GM12878 (cell line): ENCODE data around the gene PRPF31. TPM values are rescaled to one million over a fixed set of nuclear protein-coding genes. Genes with fewer than 3 reads are reported as not detected.

Experiments used
- ATAC-seq: fragments of 200-7000 bp; cut with Tn5 transposase; 3 replicates; pipeline ENCODE4 v1.9.1; 2020; ENCODE audit warnings: mild to moderate bottlenecking, moderate library complexity
- BruUV-seq: library from RNA; stranded (reverse); fragments of 400-500 nt; replicated peaks from 2 replicates; lab custom pipeline; 2021; lab: Mats Ljungman, UMichigan
- CTCF ChIA-PET: fragments of 300-600 bp; sonication (Branson Sonifier 250); formaldehyde crosslinking; extraction: SDS; loops from one replicate; lab custom pipeline; 2021; ENCODE audit warnings: inconsistent platforms; lab: Yijun Ruan, JAX
- POLR2A ChIA-PET: fragments of 350-600 bp; formaldehyde crosslinking; extraction: SDS; loops from one replicate; lab custom pipeline; 2021; ENCODE audit warnings: inconsistent platforms; lab: Charles Lee
- RAD21 ChIA-PET: fragments of 300-600 bp; sonication (Branson Sonifier 250); formaldehyde crosslinking; loops from one replicate; lab custom pipeline; 2023; ENCODE audit warnings: antibody characterized with exemption; ENCODE audit not compliant: unreplicated experiment; lab: Charles Lee
- SMC1A ChIA-PET: fragments of 300-600 bp; sonication (Branson Sonifier 250); formaldehyde crosslinking; loops from one replicate; lab custom pipeline; 2023; ENCODE audit not compliant: unreplicated experiment, uncharacterized antibody; lab: Charles Lee
- DNase-seq: peaks from one replicate; pipeline ENCODE4 v3.0.0-alpha.2; 2011; ENCODE audit warnings: low read depth, low spot score
- FAIRE-seq: peaks from 3 replicates; lab custom pipeline; 2011; peaks lifted over from hg19 to GRCh38; lab: Jason Lieb, UNC
- H2AFZ ChIP-seq: 2 replicates; pipeline ENCODE4 v1.6.0; 2011; ENCODE audit warnings: low read depth, low read length, control low read depth; ENCODE audit not compliant: control insufficient read depth
- H3K27ac ChIP-seq: 2 replicates; pipeline ENCODE4 v1.5.1; 2011; ENCODE audit warnings: control low read depth; ENCODE audit not compliant: control insufficient read depth, insufficient read depth
- H3K27me3 ChIP-seq, 2 experiments: replicated peaks in 1 of 2; 2 replicates each; pipeline versions ENCODE4 v1.6.0 to v1.6.1; 2011; ENCODE audit warnings: low read length in 1 of 2; ENCODE audit not compliant: control insufficient read depth in 2 of 2, insufficient read depth in 2 of 2
- H3K36me3 ChIP-seq, 2 experiments: 2 replicates each; pipeline ENCODE4 v1.5.1; 2011; ENCODE audit warnings: low read length in 1 of 2; ENCODE audit not compliant: control insufficient read depth in 2 of 2, insufficient read depth in 2 of 2
- H3K4me1 ChIP-seq: 2 replicates; pipeline ENCODE4 v1.6.1; 2011; ENCODE audit warnings: mild to moderate bottlenecking, low read length, moderate library complexity, mixed read lengths; ENCODE audit not compliant: control insufficient read depth, insufficient read depth
- H3K4me2 ChIP-seq: 2 replicates; pipeline ENCODE4 v1.6.0; 2011; ENCODE audit warnings: control low read depth; ENCODE audit not compliant: control insufficient read depth, insufficient read depth
- H3K4me3 ChIP-seq: fragments of 200-600 bp; sonication (generic); 2 replicates; pipeline ENCODE4 v1.5.1; 2016
- H3K79me2 ChIP-seq: 2 replicates; pipeline ENCODE4 v1.6.0; 2011; ENCODE audit warnings: low read length; ENCODE audit not compliant: control insufficient read depth, insufficient read depth
- H3K9ac ChIP-seq: 2 replicates; pipeline ENCODE4 v1.8.0; 2011; ENCODE audit warnings: low read length, control low read depth, mixed read lengths; ENCODE audit not compliant: control insufficient read depth, insufficient read depth
- H3K9me3 ChIP-seq: replicated peaks from 3 replicates; pipeline ENCODE4 v1.5.1; 2011; ENCODE audit warnings: mild to moderate bottlenecking, low read length; ENCODE audit not compliant: control insufficient read depth, insufficient read depth
- H4K20me1 ChIP-seq: 2 replicates; pipeline ENCODE4 v1.6.0; 2011; ENCODE audit not compliant: control insufficient read depth, insufficient read depth
- CHD2 ChIP-seq: IDR thresholded peaks from 2 replicates; pipeline ENCODE4 v1.6.1; 2011; ENCODE audit warnings: low read depth, low read length, improper control_type of control experiment, borderline replicate concordance
- IKZF1 ChIP-seq: fragments of 450-650 bp; conservative IDR thresholded peaks from 2 replicates; pipeline ENCODE4 v1.6.1; 2017; ENCODE audit warnings: antibody characterized with exemption, mild to moderate bottlenecking
- MEF2B ChIP-seq: fragments of 450-650 bp; IDR thresholded peaks from 2 replicates; pipeline ENCODE4 v1.6.1; 2018; ENCODE audit warnings: mild to moderate bottlenecking, moderate library complexity; ENCODE audit not compliant: partially characterized antibody, poor library complexity, severe bottlenecking
- RUNX3 ChIP-seq: IDR thresholded peaks from 2 replicates; pipeline ENCODE4 v1.6.1; 2012; ENCODE audit warnings: low read length, inconsistent platforms
- ZNF217 ChIP-seq: fragments of 450-650 bp; IDR thresholded peaks from 2 replicates; pipeline ENCODE4 v1.6.1; 2017; ENCODE audit warnings: antibody characterized with exemption, mild to moderate bottlenecking
- WGBS: methylation state at CpG from one replicate; pipeline ENCODE4 v1.1.6; 2016; ENCODE audit warnings: low lambda C conversion rate; ENCODE audit not compliant: insufficient replicate concordance, insufficient coverage; ENCODE audit errors: missing lambda C conversion rate; 5-methylcytosine and 5-hydroxymethylcytosine counted together
- in situ Hi-C: fragments of 300-500 bp; cut with MboI; formaldehyde crosslinking; loops from 9 replicates; pipeline ENCODE4 v1.14.3; 2018; ENCODE audit warnings: mixed read lengths
- intact Hi-C: fragments of 100-400 bp; cut with micrococcal nuclease; formaldehyde crosslinking; loops from one replicate; pipeline ENCODE4 v1.14.2; 2022; ENCODE audit not compliant: unreplicated experiment
- polyA plus RNA-seq, 11 experiments: library from polyadenylated mRNA; depleted of rRNA in 4 of 11; unstranded in 6 of 11; stranded (reverse) in 5 of 11; fragments of >200 nt; fragmentation: Nextera tagmentation in 4 of 11; fragmentation: Illumina TruSeq in 1 of 11; extraction: Ambion mirVana in 4 of 11; extraction: Trizol in 1 of 11; gene quantifications; 1 replicate in 1 of 11; 2 replicates in 10 of 11; pipeline versions ENCODE4 v1.2.1 to v1.2.3, GENCODE V29; 2011 to 2016; ENCODE audit warnings: inconsistent platforms in 2 of 11, missing spikeins in 2 of 11, low read depth in 1 of 11
- total RNA-seq, 4 experiments: library from RNA; depleted of rRNA in 3 of 4; stranded (reverse); fragments of >200 nt in 3 of 4; fragmentation: Illumina TruSeq in 1 of 4; extraction: Trizol in 1 of 4; gene quantifications; 2 replicates each; pipeline versions ENCODE4 v1.2.1 to v1.2.3, GENCODE V29; 2013 to 2021
- TF ChIP-seq, protein P1 (sequence below): fragments of 450-650 bp; conservative IDR thresholded peaks from 2 replicates; pipeline ENCODE4 v1.6.1; 2017; ENCODE audit warnings: mild to moderate bottlenecking, moderate library complexity
- TF ChIP-seq, protein P2 (sequence below), 3 experiments: IDR thresholded peaks in 2 of 3; conservative IDR thresholded peaks in 1 of 3; 2 replicates each; pipeline ENCODE4 v1.5.1; 2011; ENCODE audit warnings: low read depth in 3 of 3, low read length in 3 of 3, mild to moderate bottlenecking in 3 of 3, control low read depth in 2 of 3, moderate library complexity in 2 of 3, inconsistent platforms in 1 of 3, mixed read lengths in 1 of 3; ENCODE audit not compliant: control insufficient read depth in 2 of 3, insufficient read depth in 1 of 3; ENCODE audit errors: extremely low read depth in 1 of 3

Gene PRPF31
- total and polyA plus RNA-seq, 10 of the 15 experiments (the other 5 are each of a cell fraction or from before 2014, with no cell fraction given), result 2.7 to 170 (median 69.7) TPM

DNA sequence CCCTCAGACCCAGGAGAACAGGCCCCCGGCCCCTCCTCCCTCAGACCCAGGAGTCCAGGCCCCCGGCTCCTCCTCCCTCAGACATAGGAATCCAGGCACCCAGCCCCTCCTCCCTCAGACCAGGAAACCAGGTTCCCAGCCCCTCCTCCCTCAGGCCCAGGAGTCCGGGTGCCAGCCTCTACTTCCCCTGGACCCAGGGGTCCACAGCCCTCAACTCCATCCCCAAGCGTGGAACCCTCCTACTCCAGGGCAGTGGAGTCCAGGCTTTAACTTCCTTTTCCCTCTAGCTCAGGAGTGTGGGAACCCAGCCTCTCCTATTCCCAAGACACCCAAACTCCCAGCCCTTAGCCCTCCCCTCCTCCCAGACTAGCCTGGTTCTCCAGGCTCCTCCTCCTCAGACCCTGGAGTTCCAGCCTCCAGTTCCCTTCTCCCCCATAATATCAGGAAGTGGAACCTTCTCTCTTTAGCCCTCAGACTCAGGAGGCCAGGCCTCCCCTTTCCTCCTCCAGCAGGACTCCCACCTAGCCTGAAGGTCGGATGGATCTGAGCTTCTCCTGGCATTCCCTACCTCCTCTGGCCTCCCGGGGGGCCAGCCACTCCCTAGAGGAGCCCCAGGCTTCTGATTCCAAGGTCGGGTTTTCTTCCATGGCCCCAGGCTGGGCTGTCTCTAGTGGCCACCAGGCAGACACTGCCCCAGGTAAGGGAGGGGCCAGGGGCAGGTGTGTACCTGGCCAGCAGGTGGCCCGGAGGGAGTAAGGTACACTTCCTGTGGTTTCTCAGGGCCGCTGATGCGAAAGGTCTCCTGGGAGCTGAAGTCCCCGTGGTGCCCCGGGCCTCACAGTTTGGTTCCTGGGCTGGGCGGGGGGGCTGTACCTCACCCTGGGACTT, 57.2 kb downstream of the PRPF31 start, which contains the start of gene TMC4:
Gene TMC4 (minus strand): TSS at position 690 of the 888 bp plus-strand sequence. CDS start 43 bp downstream, at position 647.
- CTCF ChIA-PET, result interaction anchor here (1.0 to 1.4 kb wide), 3 partner anchors 17 to 65 kb away, joined by 3 to 5 read pairs (median 4); partner anchors contain the start of genes CNOT3 and MBOAT7
- no peaks in the 10 kb centered on the region for H3K27me3 ChIP-seq
- H3K27ac ChIP-seq, result no peak within 1 kb of the TSS
- no peaks in the 10 kb centered on the region for H4K20me1 ChIP-seq
- no peaks in the 10 kb centered on the region for H3K36me3 ChIP-seq
- in situ Hi-C loops, result no loop called here
- H3K9me3 ChIP-seq, result no peaks in the 10 kb centered on the region
- FAIRE-seq, result no peak
- WGBS, result 14% methylated on average over 11 of the region's 13 CpGs
- SMC1A ChIA-PET, result interaction anchor here (1.3 kb wide), 1 partner anchor 218 kb away, joined by 4 read pairs; no protein-coding TSS in a partner anchor
- H3K4me1 ChIP-seq, result no peaks in the 10 kb centered on the region
- DNase-seq, result no peak
- H2AFZ ChIP-seq, result no peak within 1 kb of the TSS
- peak; percentile 40; the same call in 2 of the 3 replicates for ATAC-seq
- intact Hi-C loops, result no loop called here
- POLR2A ChIA-PET, result no interaction called here
- RAD21 ChIA-PET, result no interaction called here
- no TSS peak for BruUV-seq
- H3K4me2 ChIP-seq, result no peak within 1 kb of the TSS
- no peak within 1 kb of the TSS for H3K9ac ChIP-seq
- H3K4me3 ChIP-seq, result no peak within 1 kb of the TSS
- TF ChIP-seq, protein P1, sequence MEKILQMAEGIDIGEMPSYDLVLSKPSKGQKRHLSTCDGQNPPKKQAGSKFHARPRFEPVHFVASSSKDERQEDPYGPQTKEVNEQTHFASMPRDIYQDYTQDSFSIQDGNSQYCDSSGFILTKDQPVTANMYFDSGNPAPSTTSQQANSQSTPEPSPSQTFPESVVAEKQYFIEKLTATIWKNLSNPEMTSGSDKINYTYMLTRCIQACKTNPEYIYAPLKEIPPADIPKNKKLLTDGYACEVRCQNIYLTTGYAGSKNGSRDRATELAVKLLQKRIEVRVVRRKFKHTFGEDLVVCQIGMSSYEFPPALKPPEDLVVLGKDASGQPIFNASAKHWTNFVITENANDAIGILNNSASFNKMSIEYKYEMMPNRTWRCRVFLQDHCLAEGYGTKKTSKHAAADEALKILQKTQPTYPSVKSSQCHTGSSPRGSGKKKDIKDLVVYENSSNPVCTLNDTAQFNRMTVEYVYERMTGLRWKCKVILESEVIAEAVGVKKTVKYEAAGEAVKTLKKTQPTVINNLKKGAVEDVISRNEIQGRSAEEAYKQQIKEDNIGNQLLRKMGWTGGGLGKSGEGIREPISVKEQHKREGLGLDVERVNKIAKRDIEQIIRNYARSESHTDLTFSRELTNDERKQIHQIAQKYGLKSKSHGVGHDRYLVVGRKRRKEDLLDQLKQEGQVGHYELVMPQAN, result no peak
- TF ChIP-seq ZNF217, result 0 out of 2 replicates have a peak, but pooled peaks have one; percentile 42
- no peak for TF ChIP-seq CHD2
- TF ChIP-seq, protein P2, sequence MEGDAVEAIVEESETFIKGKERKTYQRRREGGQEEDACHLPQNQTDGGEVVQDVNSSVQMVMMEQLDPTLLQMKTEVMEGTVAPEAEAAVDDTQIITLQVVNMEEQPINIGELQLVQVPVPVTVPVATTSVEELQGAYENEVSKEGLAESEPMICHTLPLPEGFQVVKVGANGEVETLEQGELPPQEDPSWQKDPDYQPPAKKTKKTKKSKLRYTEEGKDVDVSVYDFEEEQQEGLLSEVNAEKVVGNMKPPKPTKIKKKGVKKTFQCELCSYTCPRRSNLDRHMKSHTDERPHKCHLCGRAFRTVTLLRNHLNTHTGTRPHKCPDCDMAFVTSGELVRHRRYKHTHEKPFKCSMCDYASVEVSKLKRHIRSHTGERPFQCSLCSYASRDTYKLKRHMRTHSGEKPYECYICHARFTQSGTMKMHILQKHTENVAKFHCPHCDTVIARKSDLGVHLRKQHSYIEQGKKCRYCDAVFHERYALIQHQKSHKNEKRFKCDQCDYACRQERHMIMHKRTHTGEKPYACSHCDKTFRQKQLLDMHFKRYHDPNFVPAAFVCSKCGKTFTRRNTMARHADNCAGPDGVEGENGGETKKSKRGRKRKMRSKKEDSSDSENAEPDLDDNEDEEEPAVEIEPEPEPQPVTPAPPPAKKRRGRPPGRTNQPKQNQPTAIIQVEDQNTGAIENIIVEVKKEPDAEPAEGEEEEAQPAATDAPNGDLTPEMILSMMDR (IDR thresholded peaks at IDR 0.05 in 2 of 3, conservative IDR thresholded peaks at IDR 0.05 in 1 of 3; ENCODE audit: control insufficient read depth in 2 of 3, extremely low read depth in 1 of 3, insufficient read depth in 1 of 3, low read depth in 3 of 3, low read length in 3 of 3), result peak in 2 of 3 experiments; percentile 10 to 20; a peak in 1 of 6 replicates
- TF ChIP-seq IKZF1, result 0 out of 2 replicates have a peak, but pooled peaks have one; percentile 14
- TF ChIP-seq MEF2B, result peak; percentile 81
- TF ChIP-seq RUNX3, result 0 out of 2 replicates have a peak, but pooled peaks have one; percentile 11
- no peaks in the 10 kb centered on the region for H3K79me2 ChIP-seq
